ENCODE measurements around the gene SLC9A6. TPM values are rescaled to one million over a fixed set of nuclear protein-coding genes. Genes with fewer than 3 reads are reported as not detected.
A peak's percentile ranks its signal among the peaks of the same experiment; 100 is the strongest.

Gene SLC9A6
- total and polyA plus RNA-seq, 9 of the 15 experiments (the other 6 are each of a cell fraction or from before 2014, with no cell fraction given) = 3.7 to 13.9 (median 9.9) TPM

- TF ChIP-seq E2F6 (IDR thresholded peaks at IDR 0.05; ENCODE audit: borderline replicate concordance in 1 of 2, extremely low read depth in 1 of 2, insufficient read depth in 1 of 2, insufficient read length in 1 of 2, low read depth in 1 of 2, low read length in 1 of 2, poor library complexity in 1 of 2, severe bottlenecking in 1 of 2) (no peak), MYBL2 (IDR thresholded peaks at IDR 0.05; ENCODE audit: low read depth) (no peak), MYBL2 (CRISPR knock-in tag; IDR thresholded peaks at IDR 0.05; ENCODE audit: borderline replicate concordance) (no peak), POLR2A (conservative IDR thresholded peaks at IDR 0.05) (peak; percentile 87), ARHGAP35 (IDR thresholded peaks at IDR 0.05; ENCODE audit: partially characterized antibody) (no peak), FOXA3 (CRISPR knock-in tag; conservative IDR thresholded peaks at IDR 0.05 in 1 of 2, IDR thresholded peaks at IDR 0.05 in 1 of 2) (no peak), MED1 (CRISPR knock-in tag; IDR thresholded peaks at IDR 0.05; ENCODE audit: borderline replicate concordance) (no peak), ILF3 (IDR thresholded peaks at IDR 0.05; ENCODE audit: borderline replicate concordance) (no peak), L3MBTL2 (IDR thresholded peaks at IDR 0.05) (no peak), KLF1 (tag; IDR thresholded peaks at IDR 0.05) (no peak), PHTF2 (CRISPR knock-in tag; IDR thresholded peaks at IDR 0.05) (no peak), JUNB (CRISPR knock-in tag; conservative IDR thresholded peaks at IDR 0.05) (peak; percentile 92), TAF7 (tag; IDR thresholded peaks at IDR 0.05) (peak; percentile 38; the same call in 1 of the 2 replicates), RBM15 (IDR thresholded peaks at IDR 0.05; ENCODE audit: insufficient read depth, low read length) (no peak), NFE2L1 (tag; IDR thresholded peaks at IDR 0.05; ENCODE audit: borderline replicate concordance, low read depth) (no peak), GABPB1 (CRISPR knock-in tag; IDR thresholded peaks at IDR 0.05) (peak; percentile 47; the same call in 1 of the 2 replicates), ZNF197 (CRISPR knock-in tag; IDR thresholded peaks at IDR 0.05; ENCODE audit: low read depth) (no peak), USF2 (CRISPR knock-in tag; IDR thresholded peaks at IDR 0.05) (no peak), CEBPB (tag; IDR thresholded peaks at IDR 0.05) (no peak), MLLT1 (IDR thresholded peaks at IDR 0.05) (peak in 1 of 2 experiments; percentile 43; a peak in 1 of 4 replicates), ZNF511 (CRISPR knock-in tag; IDR thresholded peaks at IDR 0.05) (0 out of 2 replicates have a peak, but pooled peaks have one; percentile 22), IRF1 (CRISPR knock-in tag; IDR thresholded peaks at IDR 0.05; ENCODE audit: borderline replicate concordance) (no peak)
These were observed 11.5 kb upstream of the SLC9A6 start, which contains the start of gene MMGT1 (continued) for GRCh38 chrX:135973548-135974278.

All from K562 (cell line).